Heart left ventricle (tissue), 13 donors: ENCODE data around the gene DPP10.

Experiments used
- CTCF ChIP-seq, 12 donors: fragments of 200-600 bp; sonication (generic) in 4 of 12; IDR thresholded peaks; one replicate each; pipeline versions ENCODE4 v1.5.0 to v1.8.0; 2018 to 2022; ENCODE audit warnings: antibody characterized with exemption in 12 of 12, mild to moderate bottlenecking in 5 of 12
- POLR2A ChIP-seq, 2 donors: fragments of 450-650 bp; IDR thresholded peaks; one replicate each; pipeline ENCODE4 v1.6.1; 2017; ENCODE audit warnings: antibody characterized with exemption in 2 of 2, mild to moderate bottlenecking in 2 of 2, moderate library complexity in 2 of 2
- donor health status: ischemic (EF 13 %, LVEDD 7.1; RV severe dilation, severe dysfunction).
- donor health status: DM: no; HTN: yes; CAD: no.
- donor health status: DM: no; HTN: no; CAD: no.
- donor health status: ischemic (EF 25% LVEDD 6.9; RV normal size, moderate dysfunction).
- donor health status: ischemic (EF 25% LVEDD 5.7; RV mildly dilated, moderate dysfunction).
- donor health status: ischemic (EF 35%, LVEDD 5.7; RV mildly dilated, moderate dysfunction).
- donor health status: nonischemic (EF 11% LVEDD 7.7; RV severe dilation, severe dysfunction).
- donor health status: DM: yes; HTN: yes; CAD: no.
- donor health status: PGD.
- donor health status: ischemic (EF 29% LVEDD 5.4; RV normal size, mild dysfunction).
- donor health status: nonischemic (EF 23%, LVEDD 6.1; RV moderate dilation, normal function).

GRCh38 chr2:115199966-115200365 is 757.5 kb downstream of the DPP10 start:
- TF ChIP-seq CTCF (IDR thresholded peaks at IDR 0.05) (no peak), POLR2A (IDR thresholded peaks at IDR 0.05) (no peak)
